GM21526 (cell line): ENCODE data around the gene C10orf88.
"Not testable (repeated sequence)": the region's sequence is repeated elsewhere in the genome, so short reads cannot be mapped to it uniquely, and the experiment has no call there.

Source experiments
- ATAC-seq: cut with Tn5 transposase; IDR thresholded peaks from one replicate; pipeline ENCODE4 v1.9.1; 2021; ENCODE audit warnings: moderate library complexity; ENCODE audit not compliant: unreplicated experiment, low FRiP score

Gene C10orf88

DNA sequence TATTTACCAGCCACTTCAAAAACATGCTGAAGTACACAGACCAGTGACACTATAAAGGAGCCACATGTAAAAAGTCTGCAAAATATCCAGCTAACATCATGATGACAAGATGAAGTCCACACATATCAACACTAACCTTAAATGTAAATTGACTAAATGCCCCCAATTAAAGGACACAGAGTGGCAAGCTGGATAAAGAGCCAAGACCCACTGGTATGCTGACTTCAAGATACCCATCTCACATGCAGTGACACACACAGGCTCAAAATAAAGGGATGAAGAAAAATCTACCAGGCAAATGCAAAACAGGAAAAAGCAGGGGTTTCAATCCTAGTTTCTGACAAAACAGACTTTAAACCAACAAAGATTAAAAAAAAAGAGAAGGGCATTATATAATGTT, 12.9 kb upstream of the C10orf88 start:
- ATAC-seq, result no peak

DNA sequence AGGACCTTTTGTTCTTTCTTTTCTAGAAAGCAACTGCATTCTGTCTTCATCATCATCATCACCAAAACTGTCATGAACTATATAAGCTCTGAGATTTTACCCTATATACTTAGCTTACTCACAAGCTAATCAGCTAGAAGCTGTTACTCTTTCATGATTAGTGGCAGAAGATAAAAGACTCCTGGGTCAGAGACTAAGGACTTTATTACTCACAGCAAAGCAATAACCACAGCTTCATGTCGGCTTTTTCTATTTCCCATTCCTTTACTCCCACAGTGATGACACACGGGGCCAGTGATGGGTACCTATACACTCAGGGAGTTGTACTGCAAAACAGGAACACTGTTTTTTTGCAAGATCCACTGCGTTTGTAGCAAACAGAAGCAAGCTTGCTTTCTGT, 8.4 kb upstream of the C10orf88 start:
- ATAC-seq, result no peak

DNA sequence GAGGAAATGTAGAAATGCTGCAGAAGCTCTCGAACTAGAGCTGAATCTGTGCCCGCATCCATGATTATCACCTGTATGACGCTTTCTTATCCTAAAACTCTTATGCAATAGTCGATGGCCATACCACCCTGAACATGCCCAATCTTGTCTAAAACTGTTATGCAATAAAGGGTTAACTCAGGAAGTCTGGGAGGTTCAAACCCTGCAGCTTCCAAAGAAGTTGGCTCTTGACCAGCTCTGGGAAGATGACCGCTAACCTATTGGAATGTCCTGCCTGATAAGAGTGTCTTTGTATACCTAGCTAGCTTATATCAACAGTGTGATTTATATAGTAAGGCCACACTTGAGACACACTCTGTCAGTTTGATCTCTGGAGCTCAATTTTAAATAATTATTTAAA, 3.4 kb upstream of the C10orf88 start:
- no peak for ATAC-seq

DNA sequence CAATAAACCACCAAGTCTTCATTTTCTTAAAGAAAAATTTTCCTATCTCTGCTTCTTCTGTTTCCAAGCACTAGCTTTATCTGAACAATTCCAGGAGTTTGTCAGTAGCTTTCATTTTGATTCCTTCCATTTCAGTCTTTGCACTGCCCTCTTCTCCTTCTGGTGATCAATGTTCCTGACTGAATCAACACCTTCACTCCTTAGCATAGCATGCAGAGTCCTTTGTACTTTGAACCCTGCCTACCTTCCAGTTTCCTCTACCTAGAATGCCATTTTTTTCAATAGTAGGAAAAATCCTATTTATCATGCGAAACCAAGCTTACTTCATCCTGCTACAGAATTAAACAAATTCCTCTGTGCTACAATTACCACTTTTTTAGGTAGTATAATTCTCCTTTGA, 1.9 kb upstream of the C10orf88 start:
- ATAC-seq, result no peak

DNA sequence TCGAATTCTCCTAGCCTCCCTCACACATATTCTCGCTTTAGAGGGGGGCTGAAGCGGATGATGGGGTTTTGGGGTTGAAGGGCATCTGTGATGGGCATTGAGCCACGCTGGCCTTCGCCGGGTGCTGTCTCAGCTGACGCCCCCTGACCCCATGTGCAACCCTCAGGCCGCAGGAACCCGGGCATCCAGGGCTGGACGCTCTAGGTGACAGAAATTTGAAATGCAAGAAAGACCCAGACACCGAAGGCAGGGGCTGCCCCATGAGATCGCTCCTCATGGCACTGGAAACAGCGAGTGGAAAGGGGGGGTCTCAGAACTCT, 664 bp upstream of the C10orf88 start:
- no peak for ATAC-seq

DNA sequence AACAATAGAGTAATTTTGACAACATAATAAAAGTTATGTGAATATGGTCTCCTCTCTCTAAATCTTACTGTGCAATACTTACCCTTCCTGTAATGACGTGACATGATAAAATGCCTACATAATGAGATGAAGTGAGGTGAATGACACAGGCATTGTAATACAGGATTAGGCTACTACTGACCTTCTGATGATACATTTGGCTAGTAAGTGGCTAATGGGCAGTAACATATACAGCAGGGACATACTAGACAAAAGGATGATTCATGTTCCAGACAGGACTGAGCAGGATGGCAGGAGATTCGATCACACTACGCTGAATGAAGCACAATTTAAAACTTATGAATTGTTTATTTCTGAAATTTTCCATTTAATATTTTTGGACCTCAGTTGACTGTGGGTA, 4.7 kb downstream of the C10orf88 start:
- ATAC-seq, result no peak

DNA sequence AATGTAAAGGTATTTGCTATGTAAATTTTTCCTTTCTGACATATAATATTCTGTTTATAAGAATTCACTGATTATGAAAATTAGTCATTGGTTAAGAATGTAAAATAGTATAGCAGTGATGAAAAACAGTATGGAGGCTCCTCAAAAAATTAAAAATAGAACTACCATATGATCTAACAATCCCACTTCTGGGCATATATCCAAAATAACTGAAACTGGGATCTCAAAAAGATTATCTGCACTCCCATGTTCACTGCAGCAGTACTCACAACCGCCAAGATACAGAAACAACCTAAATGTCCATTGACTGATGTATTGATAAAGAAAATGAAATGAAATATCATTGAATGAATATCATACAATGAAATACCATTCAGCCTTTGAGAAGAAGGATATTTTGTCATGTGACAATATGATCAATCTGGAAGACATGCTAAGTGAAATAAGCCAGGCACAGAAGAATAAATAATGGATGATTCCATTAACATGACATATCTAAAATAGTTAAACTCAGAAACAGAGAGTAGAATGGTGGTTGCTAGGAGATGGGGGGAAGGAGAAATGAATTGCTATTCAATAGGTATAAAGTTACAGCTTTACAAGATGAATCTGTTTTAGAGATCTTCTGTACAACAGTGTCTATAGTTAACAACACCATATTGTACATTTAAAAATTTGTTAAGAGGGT, 14.0 kb downstream of the C10orf88 start:
- ATAC-seq, result no peak

DNA sequence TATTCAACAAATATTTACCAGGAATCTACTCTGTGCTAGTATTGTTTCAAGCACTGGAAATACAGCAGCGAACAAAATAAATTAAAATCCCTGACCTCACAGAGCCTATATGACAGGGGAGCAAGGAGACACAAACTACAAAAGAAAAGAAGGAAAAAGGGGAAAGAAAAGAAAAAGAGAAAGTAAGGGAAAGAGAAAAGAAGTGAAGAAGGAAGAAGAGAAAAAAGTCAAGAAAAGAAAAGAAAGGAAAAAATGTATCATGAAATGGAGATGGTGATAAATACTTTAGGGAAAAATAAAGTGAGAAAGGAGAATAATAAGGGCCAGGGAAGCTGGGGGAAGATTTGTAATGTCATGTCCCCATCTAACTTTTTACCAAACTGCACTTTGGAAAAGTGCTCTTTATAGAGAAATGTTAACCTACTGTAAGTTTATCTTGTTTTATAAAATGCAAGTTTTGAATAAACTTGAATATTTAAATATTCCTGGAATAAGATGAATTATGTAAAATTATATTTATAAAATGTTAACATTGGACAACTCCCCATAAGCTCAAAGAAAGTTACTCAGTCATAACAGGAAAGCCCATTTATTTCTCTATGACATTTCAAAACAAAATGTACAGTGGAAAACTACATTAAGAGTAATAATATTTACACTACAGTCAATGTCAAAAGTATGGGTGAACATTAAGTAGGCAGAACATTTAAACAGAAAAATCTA, 14.7 kb downstream of the C10orf88 start:
- no peak for ATAC-seq

DNA sequence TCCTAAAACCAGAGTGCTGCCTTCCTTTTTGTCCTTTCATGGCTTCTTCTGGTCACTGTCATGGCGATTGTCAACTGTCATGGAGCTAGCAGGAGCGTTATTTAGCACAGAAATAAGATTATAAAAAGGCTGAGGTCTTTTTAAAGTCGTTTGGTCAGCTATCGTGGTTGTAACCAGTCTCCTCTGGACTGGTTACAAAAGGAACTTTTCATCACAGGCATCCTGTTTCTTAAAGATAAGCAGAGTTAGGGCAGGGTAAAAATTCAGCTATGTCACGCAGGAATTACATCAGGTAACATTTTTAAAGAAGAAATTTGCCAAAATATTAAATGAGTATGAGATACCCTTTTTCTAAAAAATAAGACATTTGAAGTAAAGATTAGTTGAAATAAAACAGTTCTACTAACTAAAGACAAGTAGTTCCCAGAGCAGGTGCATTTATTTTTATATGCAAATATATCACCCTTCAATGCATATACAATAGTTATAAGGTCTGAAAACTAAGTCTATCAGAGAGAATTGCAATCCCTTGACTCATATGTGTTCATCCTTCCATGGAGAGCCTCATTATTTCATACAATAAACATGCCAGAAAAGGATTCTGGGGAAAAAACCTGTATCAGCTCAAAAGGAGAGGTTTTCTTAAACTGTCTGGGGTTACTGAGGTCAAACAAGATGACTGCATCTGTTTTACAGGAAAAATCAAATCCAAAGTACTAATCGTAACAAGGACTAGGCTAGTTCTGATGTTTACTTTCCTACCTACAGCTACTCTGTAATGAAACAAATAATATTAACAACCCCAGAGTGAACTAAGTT, 22.7 kb downstream of the C10orf88 start:
- no peak for ATAC-seq

DNA sequence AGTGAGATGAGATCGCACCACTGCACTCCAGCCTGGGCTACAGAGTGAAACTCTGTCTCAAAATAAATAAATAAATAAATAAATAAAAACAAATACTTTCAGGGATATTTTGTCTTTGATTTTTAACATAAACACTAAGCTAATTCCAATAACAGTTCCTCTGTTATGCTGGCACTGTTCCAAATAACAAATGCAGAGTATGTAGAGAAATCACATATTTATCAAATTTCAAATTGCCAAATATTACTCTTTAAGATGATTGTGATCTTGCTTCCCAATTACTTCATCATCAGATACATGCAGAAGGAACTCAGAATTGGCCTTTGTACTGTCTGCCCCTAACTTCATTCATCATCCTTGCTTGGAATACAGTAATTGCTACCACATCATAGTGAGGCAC, 23.9 kb downstream of the C10orf88 start:
- no peak for ATAC-seq

DNA sequence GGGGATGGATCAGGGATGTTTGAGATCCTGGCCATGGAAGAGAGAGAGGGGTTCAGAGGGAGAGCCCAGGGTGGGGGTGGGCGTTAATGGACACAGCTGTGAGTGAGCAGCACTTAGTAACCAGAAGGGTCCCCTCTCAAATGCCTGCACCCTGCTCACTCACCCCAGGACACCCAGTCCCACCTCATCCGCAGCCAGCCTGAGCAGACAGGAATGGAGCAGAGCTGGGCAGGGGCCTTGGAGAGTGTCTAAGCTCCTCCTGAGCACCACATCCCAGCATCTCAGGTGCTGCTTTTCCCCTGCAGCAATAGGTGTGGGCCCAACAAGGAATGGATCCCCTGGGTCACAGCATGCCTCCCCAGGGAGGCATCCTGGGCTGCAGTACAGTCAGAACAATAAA, 38.3 kb downstream of the C10orf88 start:
- ATAC-seq, result no peak

DNA sequence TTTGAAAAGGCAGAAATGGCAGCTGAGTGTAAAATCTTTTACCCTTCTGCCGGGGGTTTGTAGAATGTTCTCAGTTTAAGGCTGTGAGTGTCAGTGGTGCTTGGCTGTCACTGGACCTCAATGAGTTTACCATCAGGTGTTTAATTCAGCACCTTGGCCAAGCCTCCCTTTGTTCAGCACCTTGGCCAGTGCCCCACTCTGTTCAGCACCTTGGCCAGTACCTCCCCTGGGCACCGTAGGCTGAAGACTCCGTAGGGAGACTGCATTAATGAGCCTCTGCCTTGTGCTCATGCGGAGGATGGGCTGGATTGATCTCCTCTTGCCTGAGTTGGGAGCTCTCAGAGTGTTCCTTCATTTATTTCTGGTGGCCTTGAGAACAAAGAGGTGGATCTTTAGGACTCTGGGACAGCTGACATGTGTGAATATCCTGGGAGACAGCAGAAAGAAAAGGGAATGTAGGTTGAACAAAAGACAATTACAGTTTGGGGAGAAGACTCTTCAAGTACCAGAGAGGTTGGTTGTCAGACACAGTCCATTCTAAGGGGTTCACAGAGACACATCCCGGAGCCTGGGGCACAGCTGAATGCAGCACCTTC, 42.0 kb downstream of the C10orf88 start:
- no peak for ATAC-seq

DNA sequence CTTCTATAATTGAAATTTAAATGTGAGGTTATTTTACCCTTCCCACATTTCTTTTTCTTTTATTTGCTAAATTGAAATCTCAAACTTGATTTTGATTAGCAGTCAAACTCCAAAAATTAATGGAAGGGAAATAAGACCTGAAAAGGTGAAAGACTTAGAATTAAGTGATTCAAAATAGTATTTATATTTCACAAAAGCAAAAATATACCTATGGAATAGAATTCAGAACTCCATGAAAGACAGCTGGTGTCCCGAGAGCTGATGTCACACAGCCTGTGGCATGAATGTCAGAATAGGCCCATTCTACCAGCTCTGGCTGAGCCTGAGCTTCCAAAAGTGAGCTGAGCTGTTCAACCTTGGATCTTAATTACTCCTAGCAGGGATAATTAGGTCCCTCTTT, 43.7 kb downstream of the C10orf88 start, which contains the start of gene FAM24A:
FAM24A (plus strand) TSS at position 301 of the 400 bp plus-strand sequence. CDS start 1,025 bp downstream, outside the sequence.
- no peak for ATAC-seq

DNA sequence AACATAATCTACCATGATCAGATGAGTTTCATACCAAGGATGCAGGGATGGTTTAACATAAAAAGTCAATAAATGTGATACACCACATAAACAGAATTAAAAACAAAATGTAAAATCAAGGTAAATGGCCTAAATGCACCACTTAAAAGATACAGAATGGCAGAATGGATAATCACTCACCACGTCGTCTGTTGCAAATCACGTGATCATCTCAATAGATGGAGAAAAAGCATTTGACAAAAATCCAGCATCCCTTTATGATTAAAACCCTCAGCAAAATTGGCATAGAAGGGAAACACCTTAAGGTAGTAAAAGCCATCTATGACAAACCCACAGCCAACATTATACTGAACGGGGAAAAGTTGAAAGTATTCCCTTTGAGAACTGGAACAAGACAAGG, 50.2 kb downstream of the C10orf88 start:
- ATAC-seq, result not testable (repeated sequence)

DNA sequence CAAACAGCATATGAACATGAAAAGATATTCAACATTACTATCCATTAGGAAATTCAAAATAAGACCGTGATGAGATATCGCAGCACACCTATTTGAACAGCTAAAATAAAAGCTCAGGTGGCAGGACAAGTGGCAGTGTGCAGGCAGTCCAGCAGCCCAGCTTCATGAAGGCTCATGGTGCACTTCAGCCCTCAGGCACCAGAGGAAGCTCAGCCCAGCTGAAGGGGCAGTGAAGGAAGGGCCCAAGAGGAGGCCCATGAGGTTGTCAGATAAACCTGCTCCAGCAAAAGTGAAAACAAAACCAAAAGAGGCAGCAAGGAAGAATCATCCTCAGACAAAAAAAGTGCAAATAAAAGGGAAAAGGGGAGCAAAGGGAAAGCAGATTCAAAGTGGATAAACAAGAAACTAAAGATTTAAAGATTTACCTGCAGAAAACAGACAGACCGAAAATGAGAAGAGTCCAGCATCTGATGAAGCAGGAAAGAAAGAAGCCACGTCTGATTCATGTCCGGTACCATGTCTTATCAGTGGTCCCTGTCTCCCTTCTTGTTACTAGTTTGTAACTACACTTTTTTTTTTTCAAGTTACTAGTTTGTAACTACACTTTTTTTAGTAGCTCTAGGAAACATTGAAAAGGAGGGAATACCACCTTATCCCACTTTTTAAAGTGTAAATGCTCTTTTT, 59.6 kb downstream of the C10orf88 start:
- no peak for ATAC-seq

DNA sequence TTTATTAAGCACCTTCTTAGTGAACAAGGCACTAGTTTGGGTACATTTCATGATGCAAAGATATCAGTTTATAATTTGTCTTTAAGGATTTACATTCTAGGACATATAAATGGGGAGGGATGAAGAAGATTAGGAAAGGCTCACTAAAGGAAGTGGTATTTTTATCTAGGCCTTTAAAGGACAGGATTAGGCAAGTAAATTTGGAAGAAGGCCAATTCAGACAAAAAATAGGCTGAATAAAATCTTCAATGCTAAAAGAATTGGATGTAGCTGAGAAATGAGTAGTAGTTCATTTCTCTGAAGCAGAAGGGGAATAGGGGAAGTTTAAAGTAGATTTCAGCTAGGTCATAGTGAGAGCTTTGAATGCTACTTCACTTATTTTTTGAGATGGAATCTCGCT, 69.9 kb downstream of the C10orf88 start:
- ATAC-seq, result no peak

DNA sequence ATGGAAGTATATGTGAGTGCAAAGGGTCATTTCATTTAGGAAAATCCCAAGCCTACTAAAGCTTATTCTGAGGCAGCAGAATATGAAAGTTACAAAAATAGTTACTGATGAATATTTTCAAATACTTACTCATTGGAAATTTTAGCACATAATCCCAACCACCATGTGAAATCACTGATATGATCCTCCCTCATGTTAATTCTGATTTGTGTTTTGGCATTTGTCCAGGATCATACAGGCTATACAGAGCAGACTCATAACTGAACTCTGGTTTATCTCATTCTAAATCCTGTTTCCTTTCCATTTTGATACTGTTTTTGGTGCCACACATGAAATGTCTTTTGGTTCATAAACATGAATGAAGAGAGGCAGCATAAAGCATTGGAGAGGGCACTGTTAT, 71.3 kb downstream of the C10orf88 start:
- no peak for ATAC-seq
